SK-N-SH (cell line): Measurements from ENCODE around the gene RPL10. TPM values are rescaled to one million over a fixed set of nuclear protein-coding genes. Genes with fewer than 3 reads are reported as not detected.

Experiments used
- CTCF ChIA-PET: fragments of 300-600, 350-600 bp; formaldehyde crosslinking; extraction: SDS; loops from one replicate; lab custom pipeline; 2021; lab: Yijun Ruan, JAX
- POLR2A ChIA-PET: fragments of 350-600 bp; sonication (Branson Sonifier 250); formaldehyde crosslinking; extraction: SDS; loops from one replicate; lab custom pipeline; 2020; ENCODE audit warnings: antibody characterized with exemption, inconsistent platforms; lab: Yijun Ruan, JAX
- DNase-seq: peaks from one replicate; pipeline ENCODE4 v3.0.0; 2012
- H2AFZ ChIP-seq: fragments of 200-600 bp; sonication (generic); 2 replicates; pipeline ENCODE4 v1.8.1; 2016; ENCODE audit warnings: antibody characterized with exemption, mild to moderate bottlenecking, low read depth
- H3F3A ChIP-seq: fragments of 200-600 bp; sonication (generic); replicated peaks from 2 replicates; pipeline ENCODE3; 2016; ENCODE audit warnings: antibody characterized with exemption, mild to moderate bottlenecking; ENCODE audit not compliant: insufficient read depth
- H3K27ac ChIP-seq, 2 experiments: fragments of 200-500 bp in 1 of 2; fragments of 200-600 bp in 1 of 2; sonication (Bioruptor generic) in 1 of 2; sonication (generic), shearing (Covaris generic) in 1 of 2; 2 replicates each; pipeline versions ENCODE4 v1.5.1 to v1.6.1; 2014 to 2016; ENCODE audit warnings: low read depth in 2 of 2, inconsistent platforms in 1 of 2, low read length in 1 of 2, mild to moderate bottlenecking in 1 of 2, mixed read lengths in 1 of 2
- H3K27me3 ChIP-seq: fragments of 200-600 bp; sonication (generic), shearing (Covaris generic); 2 replicates; pipeline ENCODE4 v1.6.1; 2016; ENCODE audit warnings: mixed run types; ENCODE audit not compliant: insufficient read depth
- H3K36me3 ChIP-seq, 2 experiments: fragments of 200-500 bp in 1 of 2; fragments of 200-600 bp in 1 of 2; sonication (Bioruptor generic) in 1 of 2; sonication (generic) in 1 of 2; replicated peaks in 1 of 2; 2 replicates each; pipeline versions ENCODE3 to v1.5.1; 2014 to 2016; ENCODE audit warnings: low read length in 1 of 2, mild to moderate bottlenecking in 1 of 2; ENCODE audit not compliant: insufficient read depth in 2 of 2, control insufficient read depth in 1 of 2
- H3K4me1 ChIP-seq, 2 experiments: fragments of 200-500 bp in 1 of 2; fragments of 200-600 bp in 1 of 2; sonication (Bioruptor generic) in 1 of 2; sonication (generic), shearing (Covaris generic) in 1 of 2; 2 replicates each; pipeline versions ENCODE4 v1.5.1 to v1.6.1; 2014 to 2016; ENCODE audit warnings: low read depth in 1 of 2, low read length in 1 of 2, mixed run types in 1 of 2; ENCODE audit not compliant: insufficient read depth in 2 of 2, control insufficient read depth in 1 of 2
- H3K4me2 ChIP-seq: fragments of 200-600 bp; sonication (generic), shearing (Covaris generic); 2 replicates; pipeline ENCODE4 v1.6.1; 2017; ENCODE audit warnings: mixed run types
- H3K4me3 ChIP-seq, 2 experiments: fragments of 200-500 bp in 1 of 2; fragments of 200-600 bp in 1 of 2; sonication (Bioruptor generic) in 1 of 2; sonication (generic), shearing (Covaris generic) in 1 of 2; 2 replicates each; pipeline versions ENCODE4 v1.5.1 to v1.8.1; 2014 to 2016; ENCODE audit warnings: low read depth in 2 of 2, inconsistent platforms in 1 of 2, low read length in 1 of 2, mild to moderate bottlenecking in 1 of 2, mixed read lengths in 1 of 2, moderate library complexity in 1 of 2
- H3K79me2 ChIP-seq: fragments of 200-600 bp; sonication (generic); 2 replicates; pipeline ENCODE4 v1.8.1; 2017; ENCODE audit warnings: mild to moderate bottlenecking; ENCODE audit not compliant: insufficient read depth
- H3K9ac ChIP-seq: fragments of 200-600 bp; sonication (generic); 2 replicates; pipeline ENCODE4 v1.6.1; 2017; ENCODE audit warnings: mixed run types
- H3K9me2 ChIP-seq: fragments of 200-600 bp; sonication (generic); 2 replicates; pipeline ENCODE4 v1.6.1; 2017; ENCODE audit warnings: mixed run types
- H3K9me3 ChIP-seq: fragments of 200-600 bp; sonication (generic); 2 replicates; pipeline ENCODE4 v1.6.1; 2017; ENCODE audit warnings: mixed run types, mild to moderate bottlenecking, moderate library complexity
- H4K20me1 ChIP-seq: fragments of 200-600 bp; sonication (generic); 2 replicates; pipeline ENCODE4 v1.6.1; 2017; ENCODE audit warnings: mild to moderate bottlenecking, mixed run types; ENCODE audit not compliant: insufficient read depth
- EZH2phosphoT487 ChIP-seq: fragments of 200-600 bp; sonication (generic); IDR thresholded peaks from 2 replicates; pipeline ENCODE4 v1.6.1; 2017; ENCODE audit warnings: low read depth, mixed run types, mild to moderate bottlenecking, antibody characterized with exemption, moderate library complexity, borderline replicate concordance
- GABPA ChIP-seq: IDR thresholded peaks from 2 replicates; pipeline ENCODE4 v1.4.0; 2012; ENCODE audit warnings: low read depth, mild to moderate bottlenecking
- GATA2 ChIP-seq: sonication (generic); formaldehyde crosslinking; IDR thresholded peaks from 2 replicates; pipeline ENCODE4 v1.5.0; 2020; ENCODE audit warnings: mild to moderate bottlenecking, missing genetic modification reagents
- MEF2A ChIP-seq: IDR thresholded peaks from 2 replicates; pipeline ENCODE4 v1.4.0; 2012; ENCODE audit warnings: low read depth, borderline replicate concordance
- MXI1 ChIP-seq: IDR thresholded peaks from 2 replicates; pipeline ENCODE4 v1.6.1; 2012; ENCODE audit warnings: mild to moderate bottlenecking, low read depth, low read length, improper control_type of control experiment
- RFX5 ChIP-seq: IDR thresholded peaks from 2 replicates; pipeline ENCODE4 v1.6.1; 2012; ENCODE audit warnings: mild to moderate bottlenecking, improper control_type of control experiment, low read length
- SMC3 ChIP-seq: IDR thresholded peaks from 2 replicates; pipeline ENCODE4 v1.6.1; 2012; ENCODE audit warnings: low read depth, low read length, improper control_type of control experiment
- WGBS: methylation state at CpG from one replicate; pipeline ENCODE4 v1.1.6; 2017; ENCODE audit warnings: low lambda C conversion rate; 5-methylcytosine and 5-hydroxymethylcytosine counted together
- polyA plus RNA-seq, 3 experiments: library from polyadenylated mRNA; depleted of rRNA; stranded (reverse); fragments of >200 nt; gene quantifications; 2 replicates each; pipeline ENCODE4 v1.2.3, GENCODE V29; 2012

RPL10 gene
- polyA plus RNA-seq, 1 of the 3 experiments (the other 2 are of a cell fraction), result 4,562 TPM

- TF ChIP-seq MEF2A, result no peak
- peak; percentile 28; the same call in 1 of the 2 replicates for TF ChIP-seq MXI1
- TF ChIP-seq, all 33 proteins: peak for 1
- POLR2A ChIA-PET, result no interaction called here
- H3K9ac ChIP-seq, result no peak overlapping the region
These were observed 19.0 kb downstream of the RPL10 start for GRCh38 chrX:154417157-154417556.

GRCh38 chrX:154419189-154419588, 21.0 kb downstream of the RPL10 start:
- POLR2A ChIA-PET, result interaction anchor here (0.6 to 1.7 kb wide), 5 partner anchors 13 to 128 kb away, joined by 3 to 4 read pairs (median 3); partner anchors contain the start of gene IKBKG

More at GRCh38 chrX:154417157-154417556, 19.0 kb downstream of the RPL10 start:
- H3K79me2 ChIP-seq, result no peaks in the 10 kb centered on the region
- no peaks in the 10 kb centered on the region for H3K9me3 ChIP-seq
- peaks cover 5% of the 10 kb centered on the region for H3K27me3 ChIP-seq
- H3K36me3 ChIP-seq, result no peaks in the 10 kb centered on the region
- no peaks in the 10 kb centered on the region for H4K20me1 ChIP-seq
- H3K27ac ChIP-seq, result 0 out of 4 replicates have a peak overlapping the region, but pooled peaks of 1 of the 2 experiments have one; percentile 11
- WGBS, result 49% methylated on average over 7 of the region's 7 CpGs
- CTCF ChIA-PET, result interaction anchor here (1.4 to 2.2 kb wide), 2 partner anchors 18 to 110 kb away, joined by 4 to 7 read pairs; no protein-coding TSS in a partner anchor
- H3K4me2 ChIP-seq, result no peak overlapping the region
- H3F3A ChIP-seq, result no peaks in the 10 kb centered on the region
- H3K4me3 ChIP-seq, result no peak overlapping the region
- peaks cover 0 to 31% of the 10 kb centered on the region in 2 experiments; a peak in 1 of 4 replicates for H3K4me1 ChIP-seq
- no peak overlapping the region for H2AFZ ChIP-seq
- peak; percentile 69 for DNase-seq
- no peaks in the 10 kb centered on the region for H3K9me2 ChIP-seq

GRCh38 chrX:154419688-154420401, 21.7 kb downstream of the RPL10 start:
- Histone ChIP-seq H3K4me3 (no peak overlapping the region), H3K27me3 (peaks cover 5% of the 10 kb centered on the region), H2AFZ (no peak overlapping the region), H3K79me2 (no peaks in the 10 kb centered on the region), H3K36me3 (no peaks in the 10 kb centered on the region), H3K9me3 (no peaks in the 10 kb centered on the region), H4K20me1 (no peaks in the 10 kb centered on the region), H3K4me2 (no peak overlapping the region), H3K4me1 (peaks cover 0 to 23% of the 10 kb centered on the region in 2 experiments; a peak in 1 of 4 replicates), H3K9ac (no peak overlapping the region), H3K9me2 (no peaks in the 10 kb centered on the region), H3F3A (no peaks in the 10 kb centered on the region), H3K27ac (peak overlapping the region in 1 of 2 experiments; percentile 77; a peak in 2 of 4 replicates)
- TF ChIP-seq GATA2 (CRISPR knock-in tag) (no peak), RFX5 (no peak), GABPA (no peak)
- ChIA-PET CTCF (interaction anchor here (0.8 to 1.7 kb wide), 5 partner anchors 9 to 107 kb away, joined by 3 to 5 read pairs (median 4); partner anchors contain the start of gene FLNA), POLR2A (interaction anchor here (0.6 to 2.1 kb wide), 7 partner anchors 8 to 127 kb away, joined by 3 to 4 read pairs (median 3); partner anchors contain the start of gene IKBKG)
- DNase-seq, result peak; percentile 68
- 24% methylated on average over 6 of the region's 19 CpGs for WGBS

More at GRCh38 chrX:154419189-154419588, 21.0 kb downstream of the RPL10 start:
- Histone ChIP-seq H4K20me1 (no peaks in the 10 kb centered on the region), H3K9me2 (no peaks in the 10 kb centered on the region), H3F3A (no peaks in the 10 kb centered on the region), H3K9me3 (no peaks in the 10 kb centered on the region)
- CTCF ChIA-PET, result interaction anchor here (1.0 to 1.3 kb wide), 3 partner anchors 18 to 108 kb away, joined by 3 to 5 read pairs (median 4); no protein-coding TSS in a partner anchor
- TF ChIP-seq RFX5 (no peak), EZH2phosphoT487 (no peak), SMC3 (no peak), GABPA (no peak)
- TF ChIP-seq, all 33 proteins: peak for 0
- Histone ChIP-seq H3K4me3 (no peak overlapping the region), H2AFZ (no peak overlapping the region), H3K9ac (no peak overlapping the region), H3K36me3 (no peaks in the 10 kb centered on the region), H3K27me3 (peaks cover 5% of the 10 kb centered on the region), H3K27ac (peak overlapping the region in 1 of 2 experiments; percentile 77; a peak in 2 of 4 replicates), H3K4me2 (no peak overlapping the region), H3K4me1 (peaks cover 0 to 23% of the 10 kb centered on the region in 2 experiments; a peak in 1 of 4 replicates), H3K79me2 (no peaks in the 10 kb centered on the region)
- WGBS, result 76% methylated on average over 7 of the region's 8 CpGs
- DNase-seq, result no peak
